ENCODE data around the gene BCL11A.

The BCL11A gene

DNA sequence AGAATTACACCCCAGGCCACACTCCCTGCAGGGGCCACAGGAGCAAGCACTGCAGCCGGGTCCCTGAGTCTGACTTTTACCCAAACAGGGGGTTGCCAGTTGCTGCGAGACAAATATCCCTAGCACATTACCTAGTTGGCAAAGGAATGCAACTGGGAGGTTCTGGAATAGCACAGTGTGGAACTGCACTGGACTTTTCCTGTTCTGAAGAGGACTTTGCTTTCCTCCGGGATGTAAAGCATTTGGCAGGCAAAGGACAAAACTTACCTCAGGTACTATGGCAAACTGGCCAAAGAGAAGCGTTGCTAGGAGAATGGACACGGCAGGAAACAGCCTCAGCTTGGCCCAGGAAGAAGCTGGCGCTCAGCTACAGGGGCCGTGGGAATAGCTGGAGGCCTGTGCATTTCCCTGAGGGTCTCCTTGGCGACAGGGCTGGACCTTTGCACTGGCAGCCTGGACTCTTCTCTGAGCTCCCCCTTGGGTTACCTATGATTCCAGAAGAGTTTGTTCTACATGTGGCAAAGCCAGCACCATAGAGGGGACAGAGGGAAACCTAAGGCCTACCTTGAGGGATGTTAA is 45.0 kb downstream of the BCL11A start:
- DNase-seq (ENCODE audit: low read depth in 1 of 2, low spot score in 1 of 2): no peak

GRCh38 chr2:60507211-60507965 is 46.1 kb downstream of the BCL11A start:
- no peak for DNase-seq (ENCODE audit: low read depth in 1 of 2, low spot score in 1 of 2)

GRCh38 chr2:60505880-60506260 is 47.6 kb downstream of the BCL11A start:
- DNase-seq (ENCODE audit: low read depth in 1 of 2, low spot score in 1 of 2): no peak

GRCh38 chr2:60505240-60505879 is 48.1 kb downstream of the BCL11A start:
- DNase-seq (ENCODE audit: low read depth in 1 of 2, low spot score in 1 of 2): no peak

DNA sequence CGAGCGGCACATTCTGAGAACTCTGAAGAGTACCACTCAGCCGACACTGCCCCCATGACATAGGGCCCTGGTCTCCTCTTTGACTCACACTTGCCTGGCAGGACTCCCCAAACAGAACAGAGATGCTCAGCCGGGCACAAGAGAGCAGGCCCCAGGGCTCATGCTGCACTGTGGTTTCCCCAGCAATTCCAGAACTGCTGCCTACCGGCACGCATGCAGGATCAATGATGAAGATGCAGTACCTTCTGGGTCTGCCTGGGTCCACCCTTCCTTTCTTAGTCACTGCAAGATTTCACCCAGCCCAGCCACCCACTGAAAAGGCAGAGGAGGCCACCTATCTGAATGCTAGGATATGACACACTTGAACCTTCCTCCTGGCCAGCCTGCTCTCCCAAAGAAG is 49.4 kb downstream of the BCL11A start:
- DNase-seq (ENCODE audit: low read depth in 1 of 2, low spot score in 1 of 2): no peak

DNA sequence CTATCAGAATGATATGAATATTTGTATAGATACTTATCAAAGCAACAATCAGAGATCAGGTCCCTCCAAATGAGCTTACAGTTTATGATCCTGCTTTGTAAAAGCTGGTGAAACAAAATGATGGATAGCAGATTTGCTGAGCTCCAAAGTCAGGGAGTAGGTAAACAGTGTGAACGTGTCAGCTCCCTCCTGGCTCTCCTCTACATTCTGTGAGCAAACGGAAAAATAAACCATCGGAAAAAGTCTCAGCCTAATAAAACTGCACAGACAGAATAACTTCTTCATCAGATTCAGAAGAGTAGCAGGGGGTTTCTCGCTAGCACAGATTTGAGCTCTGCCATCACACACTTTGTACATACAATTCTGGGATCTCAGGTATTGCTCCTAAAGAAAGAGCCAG is 51.3 kb downstream of the BCL11A start:
- no peak for DNase-seq (ENCODE audit: low read depth in 1 of 2, low spot score in 1 of 2)

DNA sequence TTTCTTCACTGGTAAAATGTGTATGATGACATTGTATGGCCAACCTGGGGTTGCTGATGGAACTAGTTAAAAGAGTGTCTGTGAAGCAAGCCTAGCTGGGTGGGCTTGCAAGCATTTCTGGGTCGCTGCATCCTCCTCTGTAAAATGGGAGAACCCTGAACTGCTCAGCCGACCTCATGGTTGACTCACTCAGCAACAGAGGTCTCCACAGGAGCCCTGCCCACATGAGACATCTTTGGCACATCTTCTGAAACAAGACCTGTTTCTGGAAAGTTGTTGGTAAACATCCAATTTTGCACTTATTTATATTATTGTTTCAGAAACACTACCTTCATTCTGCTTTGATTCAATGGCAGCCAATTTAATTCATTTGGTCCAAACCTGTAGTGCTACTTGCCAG is 52.6 kb downstream of the BCL11A start:
- DNase-seq (ENCODE audit: low read depth in 1 of 2, low spot score in 1 of 2): no peak

- DNase-seq (ENCODE audit: low read depth in 1 of 2, low spot score in 1 of 2): no peak
Observed at GRCh38 chr2:60499651-60500265, 53.7 kb downstream of the BCL11A start.

DNA sequence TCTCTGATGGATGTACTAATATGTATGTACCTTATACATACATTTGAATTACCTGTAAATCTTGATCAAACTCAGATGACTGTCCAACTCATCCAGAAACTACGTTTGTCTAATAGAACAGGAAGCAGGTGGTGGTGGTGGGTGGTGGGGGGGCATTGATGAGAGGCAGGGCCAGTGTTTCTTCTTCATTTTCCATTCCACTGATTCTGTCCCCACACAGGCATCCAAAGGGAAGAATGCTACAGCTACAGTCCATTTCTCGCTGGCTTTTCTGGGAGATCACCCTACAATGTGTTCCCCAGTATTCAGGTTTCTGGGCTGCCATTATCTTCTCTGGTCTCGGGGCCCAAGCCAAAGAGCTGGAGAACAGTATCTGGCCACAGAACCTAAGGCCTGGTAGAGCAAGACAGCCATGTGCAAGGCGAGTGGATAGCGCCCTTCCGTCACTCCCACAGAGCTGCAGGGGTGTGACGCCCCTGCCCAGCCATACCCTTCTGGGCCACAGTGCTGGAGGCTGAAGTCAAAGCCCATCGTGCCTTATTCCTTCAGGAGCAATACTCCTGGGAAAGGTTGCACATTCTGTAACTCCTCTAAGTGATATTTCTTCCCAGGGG is 54.5 kb downstream of the BCL11A start:
- no peak for DNase-seq (ENCODE audit: low read depth in 1 of 2, low spot score in 1 of 2)

- DNase-seq (ENCODE audit: low read depth in 1 of 2, low spot score in 1 of 2): no peak
Observed at GRCh38 chr2:60498127-60498815, 55.2 kb downstream of the BCL11A start.

DNA sequence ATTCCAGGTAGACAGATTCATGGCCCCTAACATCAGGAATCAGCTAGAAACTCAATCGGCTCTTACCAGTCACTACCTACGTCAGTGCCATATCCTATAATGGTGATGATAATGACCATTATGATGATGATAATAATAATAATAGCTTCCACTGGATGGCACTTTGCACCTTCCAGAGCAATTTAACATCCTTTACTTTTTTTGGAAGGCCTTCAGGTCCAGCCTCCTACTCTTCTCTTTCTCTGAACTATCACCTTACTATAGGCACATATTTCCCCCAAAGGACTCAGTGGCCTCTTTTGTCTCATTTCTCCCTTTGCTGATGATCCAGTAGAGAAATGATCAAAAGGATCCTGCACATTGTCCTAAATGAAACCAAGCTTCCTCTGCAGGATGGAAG is 56.0 kb downstream of the BCL11A start:
- DNase-seq (ENCODE audit: low read depth in 1 of 2, low spot score in 1 of 2): no peak

DNA sequence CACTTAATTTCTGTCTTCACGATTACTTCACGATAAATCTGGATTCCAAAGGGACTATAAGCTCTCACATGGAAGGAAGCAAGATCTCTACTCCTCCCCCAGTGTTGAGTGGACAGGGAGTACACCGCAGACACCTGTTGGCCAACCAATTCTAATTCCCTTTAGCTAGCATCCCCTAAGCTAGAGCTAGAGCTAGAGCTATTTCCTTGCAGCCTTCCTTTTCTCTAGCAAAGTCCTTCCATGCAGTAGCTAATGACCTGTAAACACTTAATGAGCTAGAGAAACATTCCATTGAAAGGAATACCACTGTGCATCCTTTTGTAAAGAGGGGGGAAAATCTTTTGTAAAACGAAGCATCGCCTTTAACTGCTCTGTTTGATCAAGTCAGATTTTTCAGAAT is 56.5 kb downstream of the BCL11A start:
- DNase-seq (ENCODE audit: low read depth in 1 of 2, low spot score in 1 of 2): no peak

- DNase-seq (ENCODE audit: low read depth in 1 of 2, low spot score in 1 of 2): no peak
Observed at GRCh38 chr2:60496475-60496874, 57.0 kb downstream of the BCL11A start.

GRCh38 chr2:60495041-60495625 is 58.3 kb downstream of the BCL11A start:
- DNase-seq (ENCODE audit: low read depth in 1 of 2, low spot score in 1 of 2): no peak

- DNase-seq (ENCODE audit: low read depth in 1 of 2, low spot score in 1 of 2): no peak
Observed at GRCh38 chr2:60493804-60494387, 59.6 kb downstream of the BCL11A start.

DNA sequence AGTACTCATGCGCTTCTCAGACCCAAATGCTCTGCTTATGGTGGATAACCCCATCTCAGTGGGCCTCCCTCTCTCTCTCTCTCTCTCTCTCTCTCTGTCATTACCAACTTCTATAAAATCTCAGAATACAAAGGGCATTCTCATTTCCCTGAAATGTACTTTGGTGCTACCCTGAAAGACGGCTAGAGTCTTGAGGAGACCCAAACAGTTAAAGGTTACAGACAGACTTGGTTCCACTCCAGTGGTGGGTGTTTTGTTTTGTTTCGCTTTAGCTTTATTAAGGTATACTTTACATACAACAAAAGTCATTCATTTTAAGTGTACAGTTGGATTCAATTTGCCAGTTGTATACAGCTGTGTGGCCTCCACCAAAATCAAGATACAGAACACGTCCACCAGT is 60.9 kb downstream of the BCL11A start:
- no peak for DNase-seq (ENCODE audit: low read depth in 1 of 2, low spot score in 1 of 2)

GRCh38 chr2:60490848-60491247 is 62.6 kb downstream of the BCL11A start:
- DNase-seq (ENCODE audit: low read depth in 1 of 2, low spot score in 1 of 2): no peak

DNA sequence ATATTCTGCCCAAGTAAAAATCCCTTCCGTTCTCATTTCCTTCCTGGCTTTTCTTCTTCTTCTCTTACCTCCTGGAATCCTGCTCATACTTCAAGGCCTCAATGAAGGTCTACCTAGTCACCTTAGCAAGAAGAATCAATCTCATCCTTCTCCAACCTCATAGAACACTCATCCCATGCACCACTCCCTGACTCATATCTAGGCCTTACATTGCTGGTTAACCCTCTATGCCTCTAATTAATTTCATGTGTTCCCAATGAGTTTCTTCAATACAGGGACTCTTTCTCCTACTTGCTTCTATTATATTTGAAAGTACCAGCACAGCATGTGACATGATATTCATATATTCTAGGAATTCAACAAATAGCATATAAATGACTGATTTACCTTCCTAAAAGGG is 63.0 kb downstream of the BCL11A start:
- DNase-seq (ENCODE audit: low read depth in 1 of 2, low spot score in 1 of 2): no peak

DNA sequence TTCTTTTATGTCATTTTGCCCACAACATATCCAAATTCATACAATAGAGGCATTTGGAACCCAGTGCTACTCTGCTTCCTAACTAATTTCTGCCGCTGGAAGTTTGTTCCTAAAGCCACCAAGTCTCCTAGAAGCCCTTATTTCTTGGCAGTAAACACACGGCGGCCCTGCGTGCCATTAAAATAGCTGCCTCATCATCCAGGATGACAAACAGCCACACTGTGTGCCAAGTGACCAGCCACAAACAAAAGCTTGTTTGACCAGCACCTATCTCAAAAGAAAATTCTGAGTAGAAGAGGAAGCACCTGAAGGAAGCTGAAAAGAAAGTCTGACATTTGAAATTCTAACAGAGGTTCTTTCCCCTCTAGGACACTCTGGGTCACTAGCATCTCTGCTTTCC is 64.2 kb downstream of the BCL11A start:
- DNase-seq (ENCODE audit: low read depth in 1 of 2, low spot score in 1 of 2): no peak

- no peak for DNase-seq (ENCODE audit: low read depth in 1 of 2, low spot score in 1 of 2)
Observed at GRCh38 chr2:60488291-60488690, 65.2 kb downstream of the BCL11A start.

All from stimulated activated CD4-positive, alpha-beta T cell treated with anti-CD3 and anti-CD28 coated beads, Interleukin-15, amount 100 ng/mL, for 1 hour (primary cell).